Hepatocyte (in vitro differentiated cells): Measurements from ENCODE around the gene GFY. TPM values are rescaled to one million over a fixed set of nuclear protein-coding genes. Genes with fewer than 3 reads are reported as not detected.
A peak's percentile ranks its signal among the peaks of the same experiment; 100 is the strongest.

ENCODE experiments used
- DNase-seq: peaks from one replicate; pipeline ENCODE4 v3.0.0-alpha.2; 2016; ENCODE audit warnings: low spot score
- H2AFZ ChIP-seq: fragments of 200-600 bp; sonication (generic); 2 replicates; pipeline ENCODE4 v1.6.0; 2016; ENCODE audit warnings: antibody characterized with exemption, mild to moderate bottlenecking
- H3K27ac ChIP-seq: fragments of 200-600 bp; sonication (generic); 2 replicates; pipeline ENCODE4 v1.5.1; 2016; ENCODE audit warnings: mild to moderate bottlenecking
- H3K27me3 ChIP-seq: fragments of 200-600 bp; sonication (generic); 2 replicates; pipeline ENCODE4 v1.6.1; 2016
- H3K36me3 ChIP-seq: fragments of 200-600 bp; sonication (generic); replicated peaks from 2 replicates; pipeline ENCODE4 v1.5.1; 2016; ENCODE audit warnings: low read depth; ENCODE audit not compliant: insufficient read depth
- H3K4me1 ChIP-seq: fragments of 200-600 bp; sonication (generic); 2 replicates; pipeline ENCODE4 v1.5.1; 2016; ENCODE audit warnings: mild to moderate bottlenecking, moderate library complexity; ENCODE audit not compliant: insufficient read depth
- H3K4me2 ChIP-seq: fragments of 200-600 bp; sonication (generic); 2 replicates; pipeline ENCODE4 v1.6.0; 2016
- H3K4me3 ChIP-seq: fragments of 200-600 bp; sonication (generic); 2 replicates; pipeline ENCODE4 v1.5.1; 2016; ENCODE audit warnings: mild to moderate bottlenecking
- H3K79me2 ChIP-seq: fragments of 200-600 bp; sonication (generic); 2 replicates; pipeline ENCODE4 v1.6.0; 2017; ENCODE audit warnings: mild to moderate bottlenecking
- H3K9me2 ChIP-seq: fragments of 200-600 bp; sonication (generic); replicated peaks from 2 replicates; pipeline ENCODE4 v1.6.0; 2017; ENCODE audit warnings: mild to moderate bottlenecking; ENCODE audit not compliant: insufficient read depth
- H3K9me3 ChIP-seq: fragments of 200-600 bp; sonication (generic); 2 replicates; pipeline ENCODE4 v1.5.1; 2016; ENCODE audit warnings: low read depth, mild to moderate bottlenecking
- H4K20me1 ChIP-seq: fragments of 200-600 bp; sonication (generic); 2 replicates; pipeline ENCODE4 v1.6.0; 2016; ENCODE audit warnings: mild to moderate bottlenecking; ENCODE audit not compliant: insufficient read depth, poor library complexity, severe bottlenecking
- EZH2 ChIP-seq: fragments of 200-600 bp; sonication (generic); IDR thresholded peaks from 2 replicates; pipeline ENCODE4 v1.6.1; 2016; ENCODE audit warnings: antibody characterized with exemption, mild to moderate bottlenecking, borderline replicate concordance
- EZH2phosphoT487 ChIP-seq: fragments of 200-600 bp; sonication (generic); IDR thresholded peaks from one replicate; pipeline ENCODE4 v1.6.1; 2018; ENCODE audit warnings: antibody characterized with exemption, mild to moderate bottlenecking, low read depth, moderate library complexity; ENCODE audit not compliant: unreplicated experiment, severe bottlenecking
- WGBS: methylation state at CpG from one replicate; pipeline ENCODE4 v1.1.6; 2016; ENCODE audit warnings: low lambda C conversion rate; ENCODE audit errors: missing lambda C conversion rate; 5-methylcytosine and 5-hydroxymethylcytosine counted together
- polyA plus RNA-seq: library from polyadenylated mRNA; unstranded; fragments of >200 nt; fragmentation: Nextera tagmentation; extraction: Ambion mirVana; gene quantifications from 2 replicates; pipeline ENCODE4 v1.2.1, GENCODE V29; 2016
- total RNA-seq: library from RNA; depleted of rRNA; stranded (reverse); fragments of >200 nt; gene quantifications from 2 replicates; pipeline ENCODE4 v1.2.3, GENCODE V29; 2014
- TF ChIP-seq, protein P1 (sequence below): fragments of 200-600 bp; sonication (generic); IDR thresholded peaks from 2 replicates; pipeline ENCODE4 v1.5.1; 2016; ENCODE audit warnings: antibody characterized with exemption, mild to moderate bottlenecking; ENCODE audit not compliant: poor library complexity

Gene GFY
- total and polyA plus RNA-seq, 2 experiments from 2014 or later = not detected

DNA sequence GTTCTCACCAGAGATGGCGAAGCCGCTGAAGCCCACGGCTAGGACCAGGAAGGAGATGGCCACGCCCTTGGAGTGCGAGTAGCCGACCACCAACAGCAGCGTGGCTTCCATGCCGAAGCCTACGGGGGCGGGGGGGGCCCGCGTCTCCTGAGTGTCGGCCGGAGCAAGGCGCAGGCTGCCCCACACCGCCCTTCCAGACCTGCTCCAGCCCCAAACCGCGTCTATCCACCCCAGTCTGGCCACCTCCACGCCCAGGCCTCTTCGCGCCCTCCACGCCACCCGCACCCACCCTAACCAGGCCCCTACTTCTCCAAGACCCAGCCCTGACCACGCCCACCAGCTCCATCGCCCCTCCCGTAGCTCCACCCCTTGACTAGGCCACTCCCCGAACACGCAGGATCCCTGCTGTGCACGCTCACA is 6.2 kb downstream of the GFY start:
- no peak overlapping the region for H3K4me3 ChIP-seq
- peaks cover 7% of the 10 kb centered on the region for H3K4me1 ChIP-seq
- H3K9me2 ChIP-seq = no peaks in the 10 kb centered on the region
- no peaks in the 10 kb centered on the region for H4K20me1 ChIP-seq
- 88% methylated on average over 11 of the region's 29 CpGs for WGBS
- DNase-seq = no peak
- no peaks in the 10 kb centered on the region for H3K36me3 ChIP-seq
- H3K27me3 ChIP-seq = peaks cover 99% of the 10 kb centered on the region
- H3K9me3 ChIP-seq = no peaks in the 10 kb centered on the region
- H3K79me2 ChIP-seq = no peaks in the 10 kb centered on the region
- H2AFZ ChIP-seq = no peak overlapping the region
- no peak overlapping the region for H3K27ac ChIP-seq
- H3K4me2 ChIP-seq = no peak overlapping the region
- TF ChIP-seq EZH2 = no peak
- TF ChIP-seq, protein P1, sequence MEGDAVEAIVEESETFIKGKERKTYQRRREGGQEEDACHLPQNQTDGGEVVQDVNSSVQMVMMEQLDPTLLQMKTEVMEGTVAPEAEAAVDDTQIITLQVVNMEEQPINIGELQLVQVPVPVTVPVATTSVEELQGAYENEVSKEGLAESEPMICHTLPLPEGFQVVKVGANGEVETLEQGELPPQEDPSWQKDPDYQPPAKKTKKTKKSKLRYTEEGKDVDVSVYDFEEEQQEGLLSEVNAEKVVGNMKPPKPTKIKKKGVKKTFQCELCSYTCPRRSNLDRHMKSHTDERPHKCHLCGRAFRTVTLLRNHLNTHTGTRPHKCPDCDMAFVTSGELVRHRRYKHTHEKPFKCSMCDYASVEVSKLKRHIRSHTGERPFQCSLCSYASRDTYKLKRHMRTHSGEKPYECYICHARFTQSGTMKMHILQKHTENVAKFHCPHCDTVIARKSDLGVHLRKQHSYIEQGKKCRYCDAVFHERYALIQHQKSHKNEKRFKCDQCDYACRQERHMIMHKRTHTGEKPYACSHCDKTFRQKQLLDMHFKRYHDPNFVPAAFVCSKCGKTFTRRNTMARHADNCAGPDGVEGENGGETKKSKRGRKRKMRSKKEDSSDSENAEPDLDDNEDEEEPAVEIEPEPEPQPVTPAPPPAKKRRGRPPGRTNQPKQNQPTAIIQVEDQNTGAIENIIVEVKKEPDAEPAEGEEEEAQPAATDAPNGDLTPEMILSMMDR = no peak
- no peak for TF ChIP-seq EZH2phosphoT487

DNA sequence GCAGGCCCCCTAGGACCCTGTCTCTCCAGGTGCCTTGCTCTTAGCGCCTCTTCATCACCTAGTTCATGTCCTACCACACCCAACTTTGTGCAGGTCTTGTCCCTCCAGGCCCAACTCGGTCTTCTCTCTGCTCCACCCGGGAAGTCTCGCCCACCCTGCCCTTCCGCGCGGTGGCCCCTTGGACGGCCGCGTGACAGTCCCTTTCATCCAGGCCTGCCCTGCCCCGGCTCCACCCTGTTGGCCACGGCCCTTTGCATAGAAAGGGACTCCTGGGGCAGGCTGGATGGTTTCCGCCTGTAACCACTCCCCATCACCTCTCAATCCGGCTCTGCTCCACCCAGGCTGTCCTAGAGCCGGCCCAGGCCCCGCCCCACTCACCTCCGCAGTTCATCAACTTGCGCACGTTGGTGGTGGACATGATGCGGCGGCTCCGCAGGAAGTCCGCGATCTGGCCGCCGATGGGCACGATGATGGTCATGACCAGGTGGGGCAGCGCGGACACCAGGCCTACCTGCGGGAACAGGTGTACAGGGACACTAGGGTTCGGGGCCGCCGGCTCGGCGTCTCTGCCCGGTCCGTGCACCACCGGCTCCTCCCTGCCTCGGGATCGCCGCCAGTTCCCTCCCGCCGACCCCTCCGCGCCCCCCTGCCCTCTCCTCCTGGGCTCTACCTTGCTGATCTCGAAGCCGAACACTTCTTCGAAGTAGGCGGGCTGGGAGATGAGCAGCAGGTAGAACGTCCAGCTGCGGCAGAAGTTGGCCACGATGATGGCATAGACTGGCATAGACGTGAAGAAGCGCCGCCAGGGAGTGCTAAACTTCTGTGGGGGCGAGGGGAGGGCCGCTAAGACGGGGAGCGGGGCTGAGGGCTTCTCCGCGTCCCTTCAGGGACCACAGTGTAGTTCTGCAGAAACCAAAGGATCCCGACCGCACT is 7.2 kb downstream of the GFY start:
- no peaks in the 10 kb centered on the region for H3K9me3 ChIP-seq
- no peak overlapping the region for H2AFZ ChIP-seq
- no peak overlapping the region for H3K4me2 ChIP-seq
- peaks cover 99% of the 10 kb centered on the region for H3K27me3 ChIP-seq
- DNase-seq = no peak
- peaks cover 7% of the 10 kb centered on the region for H3K4me1 ChIP-seq
- TF ChIP-seq, protein P1 = no peak
- TF ChIP-seq EZH2phosphoT487 (peak; percentile 45), EZH2 (peak; percentile 93)
- H3K4me3 ChIP-seq = no peak overlapping the region
- no peaks in the 10 kb centered on the region for H4K20me1 ChIP-seq
- H3K79me2 ChIP-seq = no peaks in the 10 kb centered on the region
- H3K36me3 ChIP-seq = no peaks in the 10 kb centered on the region
- 19% methylated on average over 57 of the region's 63 CpGs for WGBS
- no peaks in the 10 kb centered on the region for H3K9me2 ChIP-seq
- H3K27ac ChIP-seq = no peak overlapping the region

DNA sequence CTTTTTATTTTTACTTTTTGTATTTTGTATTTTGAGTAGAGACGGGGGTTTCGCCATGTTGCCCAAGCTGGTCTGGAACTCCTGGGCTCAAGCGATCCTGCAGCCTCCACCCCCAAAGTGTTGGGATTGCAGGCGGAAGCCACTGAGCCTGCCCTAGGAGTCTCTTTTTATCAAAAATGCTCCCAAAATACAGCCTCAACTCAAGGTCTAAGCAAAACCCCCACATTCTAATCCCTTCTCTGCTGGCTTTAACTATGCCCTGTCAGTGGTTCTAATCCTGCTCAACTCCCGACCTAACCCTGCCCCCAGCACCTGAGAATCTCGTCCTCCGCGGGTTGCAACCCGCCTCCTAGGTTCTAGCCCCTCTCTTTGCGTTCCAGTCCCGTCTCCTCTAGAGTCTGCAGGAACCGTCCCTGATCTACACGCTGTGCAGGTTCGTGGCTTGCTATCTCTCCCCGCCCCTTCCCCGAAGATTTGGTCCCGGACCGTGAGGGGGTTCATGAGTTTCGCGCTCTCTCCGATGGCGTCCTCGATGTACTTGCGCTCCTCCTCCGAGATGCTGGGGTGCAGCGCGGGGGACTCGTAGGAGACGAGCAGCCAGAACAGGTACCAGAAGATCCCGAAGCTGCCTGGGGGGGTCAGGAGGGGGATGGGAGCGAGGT is 8.2 kb downstream of the GFY start:
- no peak for TF ChIP-seq EZH2phosphoT487
- no peak for TF ChIP-seq EZH2
- TF ChIP-seq, protein P1 = no peak
- Histone ChIP-seq H3K27me3 (peaks cover 99% of the 10 kb centered on the region), H3K79me2 (no peaks in the 10 kb centered on the region), H4K20me1 (no peaks in the 10 kb centered on the region), H3K4me3 (no peak overlapping the region), H3K9me3 (no peaks in the 10 kb centered on the region), H3K9me2 (no peaks in the 10 kb centered on the region), H3K27ac (no peak overlapping the region), H3K4me2 (no peak overlapping the region), H2AFZ (no peak overlapping the region), H3K36me3 (no peaks in the 10 kb centered on the region), H3K4me1 (no peaks in the 10 kb centered on the region)
- DNase-seq = no peak
- 81% methylated on average over 27 of the region's 31 CpGs for WGBS
